HepG2 (cell line): ENCODE data around the gene CREM. TPM values are rescaled to one million over a fixed set of nuclear protein-coding genes. Genes with fewer than 3 reads are reported as not detected.

ENCODE experiments used
- MAFG ChIP-seq: sonication (generic); formaldehyde crosslinking; IDR thresholded peaks from 2 replicates; pipeline ENCODE4 v1.5.1; 2020; ENCODE audit warnings: mild to moderate bottlenecking, missing genetic modification reagents
- PHF20 ChIP-seq: sonication (generic); formaldehyde crosslinking; IDR thresholded peaks from 2 replicates; pipeline ENCODE4 v1.5.0; 2020; ENCODE audit warnings: mild to moderate bottlenecking, missing genetic modification reagents
- PHF8 ChIP-seq: sonication (generic); formaldehyde crosslinking; IDR thresholded peaks from 2 replicates; pipeline ENCODE4 v1.5.0; 2020; ENCODE audit warnings: missing genetic modification reagents
- PRPF4 ChIP-seq: fragments of 200-400 bp; formaldehyde crosslinking; IDR thresholded peaks from 2 replicates; pipeline ENCODE4 v1.6.1; 2016; ENCODE audit warnings: low read length, low read depth; ENCODE audit not compliant: poor library complexity, severe bottlenecking
- RFX3 ChIP-seq: IDR thresholded peaks from 2 replicates; pipeline ENCODE4 v1.6.1; 2016; ENCODE audit warnings: missing biosample characterization, missing genetic modification reagents
- SNAI1 ChIP-seq: sonication (generic); formaldehyde crosslinking; IDR thresholded peaks from 2 replicates; pipeline ENCODE4 v1.5.0; 2020; ENCODE audit warnings: mild to moderate bottlenecking, missing genetic modification reagents, borderline replicate concordance
- TCF12 ChIP-seq, 2 experiments: fragments of 450-650 bp in 1 of 2; sonication (generic) in 1 of 2; formaldehyde crosslinking in 1 of 2; IDR thresholded peaks; 2 replicates each; pipeline versions ENCODE4 v1.6.1 to v1.8.0; 2017 to 2022; ENCODE audit warnings: antibody characterized with exemption in 1 of 2, mild to moderate bottlenecking in 1 of 2, missing genetic modification reagents in 1 of 2, moderate library complexity in 1 of 2
- ZNF230 ChIP-seq: sonication (generic); formaldehyde crosslinking; IDR thresholded peaks from 2 replicates; pipeline ENCODE4 v1.4.0; 2020; ENCODE audit warnings: mild to moderate bottlenecking, missing genetic modification reagents
- ZNF274 ChIP-seq: sonication (generic); formaldehyde crosslinking; IDR thresholded peaks from 2 replicates; pipeline ENCODE4 v1.5.1; 2020; ENCODE audit warnings: mild to moderate bottlenecking, missing genetic modification reagents
- ZNF329 ChIP-seq: sonication (generic); formaldehyde crosslinking; IDR thresholded peaks from 2 replicates; pipeline ENCODE4 v1.9.0; 2021; ENCODE audit warnings: low read depth, mild to moderate bottlenecking, missing genetic modification reagents
- ZNF383 ChIP-seq: sonication (generic); formaldehyde crosslinking; IDR thresholded peaks from 2 replicates; pipeline ENCODE4 v1.4.0; 2020; ENCODE audit warnings: missing genetic modification reagents, mild to moderate bottlenecking, borderline replicate concordance
- ZNF430 ChIP-seq: sonication (generic); formaldehyde crosslinking; IDR thresholded peaks from 2 replicates; pipeline ENCODE4 v1.9.0; 2021; ENCODE audit warnings: mild to moderate bottlenecking, missing genetic modification reagents
- ZNF746 ChIP-seq: sonication (generic); formaldehyde crosslinking; IDR thresholded peaks from 2 replicates; pipeline ENCODE4 v1.8.0; 2022; ENCODE audit warnings: mild to moderate bottlenecking, missing genetic modification reagents
- ZNF773 ChIP-seq: sonication (generic); formaldehyde crosslinking; IDR thresholded peaks from 2 replicates; pipeline ENCODE4 v1.4.0; 2020; ENCODE audit warnings: missing genetic modification reagents, borderline replicate concordance
- polyA plus RNA-seq, 8 experiments: library from polyadenylated mRNA; depleted of rRNA in 3 of 8; stranded (reverse) in 7 of 8; unstranded in 1 of 8; fragments of >200 nt; fragmentation: Illumina TruSeq in 4 of 8; extraction: Trizol in 4 of 8; gene quantifications; 2 replicates each; pipeline versions ENCODE4 v1.2.1 to v1.2.3, GENCODE V29; 2011 to 2016; ENCODE audit warnings: low read depth in 4 of 8, missing spikeins in 1 of 8, mixed read lengths in 1 of 8; ENCODE audit not compliant: insufficient read depth in 1 of 8
- total RNA-seq, 5 experiments: library from RNA; depleted of rRNA; stranded (reverse); fragments of >200 nt; fragmentation: Illumina TruSeq; extraction: Trizol; gene quantifications; 2 replicates each; pipeline ENCODE4 v1.2.3, GENCODE V29; 2016; ENCODE audit warnings: low read depth in 1 of 5
- TF ChIP-seq, protein P1 (sequence below): sonication (generic); formaldehyde crosslinking; IDR thresholded peaks from 2 replicates; pipeline ENCODE4 v1.8.0; 2022; ENCODE audit warnings: mild to moderate bottlenecking, missing genetic modification reagents; ENCODE audit not compliant: insufficient replicate concordance
- TF ChIP-seq, protein P2 (sequence below): sonication (generic); formaldehyde crosslinking; IDR thresholded peaks from 2 replicates; pipeline ENCODE4 v1.5.1; 2020; ENCODE audit warnings: mild to moderate bottlenecking, missing genetic modification reagents
- TF ChIP-seq, protein P3 (sequence below): sonication (generic); formaldehyde crosslinking; IDR thresholded peaks from 2 replicates; pipeline ENCODE4 v1.4.0; 2020; ENCODE audit warnings: missing genetic modification reagents
- TF ChIP-seq, protein P4 (sequence below): sonication (generic); formaldehyde crosslinking; IDR thresholded peaks from 2 replicates; pipeline ENCODE4 v1.4.0; 2020; ENCODE audit warnings: mild to moderate bottlenecking, missing genetic modification reagents

Gene CREM
- total and polyA plus RNA-seq, 2 of the 13 experiments (the other 11 are each of a cell fraction or from before 2014, with no cell fraction given), result 21.3 to 25.4 TPM

DNA sequence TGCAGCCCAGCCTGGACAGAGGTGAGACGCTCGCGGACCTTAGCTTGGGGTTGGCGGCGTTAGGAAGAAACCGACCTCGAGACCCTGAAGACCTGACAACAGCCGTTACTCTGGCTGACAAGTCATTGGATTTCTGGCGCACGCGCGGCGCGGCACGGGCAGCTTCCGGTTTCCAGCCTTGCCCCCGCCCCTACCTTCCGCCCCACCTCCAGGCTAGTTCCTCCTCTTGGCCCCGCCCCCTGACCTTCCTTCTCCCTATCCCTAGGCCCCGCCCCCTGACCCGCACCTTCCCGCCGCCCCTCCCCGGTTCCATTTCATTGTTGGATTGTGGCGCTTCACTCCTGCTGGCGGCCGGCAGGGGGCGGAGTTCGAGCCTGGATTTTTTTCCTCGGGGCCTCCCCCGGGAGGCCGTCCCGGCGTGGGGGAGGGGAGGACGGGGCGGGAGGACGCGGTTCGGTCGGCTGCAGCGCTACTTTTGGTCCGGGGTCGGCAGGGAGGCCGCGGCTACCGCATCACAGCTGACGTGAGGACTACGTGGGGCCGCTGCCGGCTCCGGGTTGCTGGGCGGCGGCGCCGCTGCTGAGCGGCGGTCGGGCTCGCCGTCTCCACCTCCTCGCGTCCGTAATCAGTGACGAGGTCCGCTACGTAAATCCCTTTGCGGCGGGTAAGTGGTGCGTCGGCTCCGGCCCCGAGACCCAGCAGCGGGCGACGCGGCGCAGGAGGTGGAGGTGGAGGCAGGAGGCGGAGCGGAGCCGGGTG lies at the start of gene CREM (continued):
- TF ChIP-seq, protein P1, sequence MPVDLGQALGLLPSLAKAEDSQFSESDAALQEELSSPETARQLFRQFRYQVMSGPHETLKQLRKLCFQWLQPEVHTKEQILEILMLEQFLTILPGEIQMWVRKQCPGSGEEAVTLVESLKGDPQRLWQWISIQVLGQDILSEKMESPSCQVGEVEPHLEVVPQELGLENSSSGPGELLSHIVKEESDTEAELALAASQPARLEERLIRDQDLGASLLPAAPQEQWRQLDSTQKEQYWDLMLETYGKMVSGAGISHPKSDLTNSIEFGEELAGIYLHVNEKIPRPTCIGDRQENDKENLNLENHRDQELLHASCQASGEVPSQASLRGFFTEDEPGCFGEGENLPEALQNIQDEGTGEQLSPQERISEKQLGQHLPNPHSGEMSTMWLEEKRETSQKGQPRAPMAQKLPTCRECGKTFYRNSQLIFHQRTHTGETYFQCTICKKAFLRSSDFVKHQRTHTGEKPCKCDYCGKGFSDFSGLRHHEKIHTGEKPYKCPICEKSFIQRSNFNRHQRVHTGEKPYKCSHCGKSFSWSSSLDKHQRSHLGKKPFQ (CRISPR knock-in tag), result peak; percentile 87
- TF ChIP-seq PHF8 (CRISPR knock-in tag), result peak; percentile 72
- TF ChIP-seq TCF12 (IDR thresholded peaks at IDR 0.05), result no peak
- peak; percentile 50; the same call in 1 of the 2 replicates for TF ChIP-seq TCF12 (CRISPR knock-in tag; IDR thresholded peaks at IDR 0.05)
- no peak for TF ChIP-seq SNAI1
- TF ChIP-seq ZNF383 (CRISPR knock-in tag), result 0 out of 2 replicates have a peak, but pooled peaks have one; percentile 62
- peak; percentile 66; the same call in 1 of the 2 replicates for TF ChIP-seq ZNF230 (CRISPR knock-in tag)
- TF ChIP-seq, protein P2, sequence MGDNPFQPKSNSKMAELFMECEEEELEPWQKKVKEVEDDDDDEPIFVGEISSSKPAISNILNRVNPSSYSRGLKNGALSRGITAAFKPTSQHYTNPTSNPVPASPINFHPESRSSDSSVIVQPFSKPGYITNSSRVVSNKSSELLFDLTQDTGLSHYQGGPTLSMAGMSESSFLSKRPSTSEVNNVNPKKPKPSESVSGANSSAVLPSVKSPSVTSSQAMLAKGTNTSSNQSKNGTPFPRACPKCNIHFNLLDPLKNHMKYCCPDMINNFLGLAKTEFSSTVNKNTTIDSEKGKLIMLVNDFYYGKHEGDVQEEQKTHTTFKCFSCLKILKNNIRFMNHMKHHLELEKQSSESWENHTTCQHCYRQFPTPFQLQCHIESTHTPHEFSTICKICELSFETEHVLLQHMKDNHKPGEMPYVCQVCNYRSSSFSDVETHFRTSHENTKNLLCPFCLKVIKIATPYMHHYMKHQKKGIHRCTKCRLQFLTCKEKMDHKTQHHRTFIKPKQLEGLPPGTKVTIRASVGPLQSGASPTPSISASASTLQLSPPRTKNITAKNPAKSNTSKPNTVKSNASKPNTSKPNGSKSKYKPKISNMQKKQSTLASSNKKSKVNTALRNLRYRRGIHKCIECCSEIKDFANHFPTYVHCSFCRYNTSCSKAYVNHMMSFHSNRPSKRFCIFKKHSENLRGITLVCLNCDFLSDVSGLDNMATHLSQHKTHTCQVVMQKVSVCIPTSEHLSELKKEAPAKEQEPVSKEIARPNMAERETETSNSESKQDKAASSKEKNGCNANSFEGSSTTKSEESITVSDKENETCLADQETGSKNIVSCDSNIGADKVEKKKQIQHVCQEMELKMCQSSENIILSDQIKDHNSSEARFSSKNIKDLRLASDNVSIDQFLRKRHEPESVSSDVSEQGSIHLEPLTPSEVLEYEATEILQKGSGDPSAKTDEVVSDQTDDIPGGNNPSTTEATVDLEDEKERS (CRISPR knock-in tag), result peak; percentile 28; the same call in 1 of the 2 replicates
- TF ChIP-seq, protein P3, sequence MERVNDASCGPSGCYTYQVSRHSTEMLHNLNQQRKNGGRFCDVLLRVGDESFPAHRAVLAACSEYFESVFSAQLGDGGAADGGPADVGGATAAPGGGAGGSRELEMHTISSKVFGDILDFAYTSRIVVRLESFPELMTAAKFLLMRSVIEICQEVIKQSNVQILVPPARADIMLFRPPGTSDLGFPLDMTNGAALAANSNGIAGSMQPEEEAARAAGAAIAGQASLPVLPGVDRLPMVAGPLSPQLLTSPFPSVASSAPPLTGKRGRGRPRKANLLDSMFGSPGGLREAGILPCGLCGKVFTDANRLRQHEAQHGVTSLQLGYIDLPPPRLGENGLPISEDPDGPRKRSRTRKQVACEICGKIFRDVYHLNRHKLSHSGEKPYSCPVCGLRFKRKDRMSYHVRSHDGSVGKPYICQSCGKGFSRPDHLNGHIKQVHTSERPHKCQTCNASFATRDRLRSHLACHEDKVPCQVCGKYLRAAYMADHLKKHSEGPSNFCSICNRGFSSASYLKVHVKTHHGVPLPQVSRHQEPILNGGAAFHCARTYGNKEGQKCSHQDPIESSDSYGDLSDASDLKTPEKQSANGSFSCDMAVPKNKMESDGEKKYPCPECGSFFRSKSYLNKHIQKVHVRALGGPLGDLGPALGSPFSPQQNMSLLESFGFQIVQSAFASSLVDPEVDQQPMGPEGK (CRISPR knock-in tag), result peak; percentile 59
- peak; percentile 82 for TF ChIP-seq ZNF746
- TF ChIP-seq, protein P4, sequence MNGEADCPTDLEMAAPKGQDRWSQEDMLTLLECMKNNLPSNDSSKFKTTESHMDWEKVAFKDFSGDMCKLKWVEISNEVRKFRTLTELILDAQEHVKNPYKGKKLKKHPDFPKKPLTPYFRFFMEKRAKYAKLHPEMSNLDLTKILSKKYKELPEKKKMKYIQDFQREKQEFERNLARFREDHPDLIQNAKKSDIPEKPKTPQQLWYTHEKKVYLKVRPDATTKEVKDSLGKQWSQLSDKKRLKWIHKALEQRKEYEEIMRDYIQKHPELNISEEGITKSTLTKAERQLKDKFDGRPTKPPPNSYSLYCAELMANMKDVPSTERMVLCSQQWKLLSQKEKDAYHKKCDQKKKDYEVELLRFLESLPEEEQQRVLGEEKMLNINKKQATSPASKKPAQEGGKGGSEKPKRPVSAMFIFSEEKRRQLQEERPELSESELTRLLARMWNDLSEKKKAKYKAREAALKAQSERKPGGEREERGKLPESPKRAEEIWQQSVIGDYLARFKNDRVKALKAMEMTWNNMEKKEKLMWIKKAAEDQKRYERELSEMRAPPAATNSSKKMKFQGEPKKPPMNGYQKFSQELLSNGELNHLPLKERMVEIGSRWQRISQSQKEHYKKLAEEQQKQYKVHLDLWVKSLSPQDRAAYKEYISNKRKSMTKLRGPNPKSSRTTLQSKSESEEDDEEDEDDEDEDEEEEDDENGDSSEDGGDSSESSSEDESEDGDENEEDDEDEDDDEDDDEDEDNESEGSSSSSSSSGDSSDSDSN (CRISPR knock-in tag), result peak; percentile 88; the same call in 1 of the 2 replicates
- peak; percentile 80 for TF ChIP-seq PRPF4
- peak; percentile 71 for TF ChIP-seq PHF20 (CRISPR knock-in tag)
- 0 out of 2 replicates have a peak, but pooled peaks have one; percentile 76 for TF ChIP-seq ZNF773 (CRISPR knock-in tag)
- TF ChIP-seq MAFG (CRISPR knock-in tag), result no peak
- 0 out of 2 replicates have a peak, but pooled peaks have one; percentile 19 for TF ChIP-seq ZNF329 (CRISPR knock-in tag)
- peak; percentile 49; the same call in 1 of the 2 replicates for TF ChIP-seq ZNF274 (CRISPR knock-in tag)
- TF ChIP-seq RFX3 (CRISPR knock-in tag), result no peak
- TF ChIP-seq ZNF430 (CRISPR knock-in tag), result peak; percentile 75
